ENCODE measurements around the gene CACNA1E. TPM values are rescaled to one million over a fixed set of nuclear protein-coding genes. Genes with fewer than 3 reads are reported as not detected.

Gene CACNA1E
- total and polyA plus RNA-seq, 10 donors, result 0.02 to 6.1 (median 1.2) TPM

DNA sequence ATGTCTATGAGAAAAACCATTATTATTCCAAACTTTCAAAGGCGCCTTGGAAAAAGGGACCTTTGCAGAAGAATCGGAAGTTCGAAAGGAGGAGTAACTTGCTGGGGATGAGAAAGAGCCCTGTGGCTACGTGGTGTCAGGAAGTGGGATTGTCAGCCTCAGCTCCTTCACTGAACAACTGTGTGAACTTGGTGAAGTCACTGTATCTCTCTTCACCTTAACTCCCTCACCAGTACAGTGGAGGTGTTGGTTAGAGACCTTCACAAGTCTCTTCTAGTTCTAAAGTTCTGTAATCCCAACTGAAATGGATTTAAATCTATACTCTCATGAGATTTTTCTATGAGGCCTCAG lies 285.6 kb downstream of the CACNA1E start:
- 77 to 87% (median 80%) methylated on average over 4 of the region's 4 CpGs for WGBS, 5 donors
- Histone ChIP-seq H3K4me1 (no peaks in the 10 kb centered on the region), H3K27me3 (replicated peaks in 1 of 7) (no peaks in the 10 kb centered on the region), H3K27ac (no peak overlapping the region), H3K36me3 (no peaks in the 10 kb centered on the region), H3K4me3 (no peak overlapping the region), H3K9me3 (no peaks in the 10 kb centered on the region)
- intact Hi-C loops (cut with DNase I; ENCODE audit: low total_unique reads), result no loop called here
- TF ChIP-seq POLR2AphosphoS5 (IDR thresholded peaks at IDR 0.05) (no peak), POLR2A (IDR thresholded peaks at IDR 0.05) (no peak)
- TF ChIP-seq, protein P1, sequence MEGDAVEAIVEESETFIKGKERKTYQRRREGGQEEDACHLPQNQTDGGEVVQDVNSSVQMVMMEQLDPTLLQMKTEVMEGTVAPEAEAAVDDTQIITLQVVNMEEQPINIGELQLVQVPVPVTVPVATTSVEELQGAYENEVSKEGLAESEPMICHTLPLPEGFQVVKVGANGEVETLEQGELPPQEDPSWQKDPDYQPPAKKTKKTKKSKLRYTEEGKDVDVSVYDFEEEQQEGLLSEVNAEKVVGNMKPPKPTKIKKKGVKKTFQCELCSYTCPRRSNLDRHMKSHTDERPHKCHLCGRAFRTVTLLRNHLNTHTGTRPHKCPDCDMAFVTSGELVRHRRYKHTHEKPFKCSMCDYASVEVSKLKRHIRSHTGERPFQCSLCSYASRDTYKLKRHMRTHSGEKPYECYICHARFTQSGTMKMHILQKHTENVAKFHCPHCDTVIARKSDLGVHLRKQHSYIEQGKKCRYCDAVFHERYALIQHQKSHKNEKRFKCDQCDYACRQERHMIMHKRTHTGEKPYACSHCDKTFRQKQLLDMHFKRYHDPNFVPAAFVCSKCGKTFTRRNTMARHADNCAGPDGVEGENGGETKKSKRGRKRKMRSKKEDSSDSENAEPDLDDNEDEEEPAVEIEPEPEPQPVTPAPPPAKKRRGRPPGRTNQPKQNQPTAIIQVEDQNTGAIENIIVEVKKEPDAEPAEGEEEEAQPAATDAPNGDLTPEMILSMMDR (IDR thresholded peaks at IDR 0.05 in 8 of 11, conservative IDR thresholded peaks at IDR 0.05 in 3 of 11), result no peak
- DNase-seq, result no peak

GRCh38 chr1:181769846-181770245 lies 286.5 kb downstream of the CACNA1E start:
- TF ChIP-seq, protein P1 (IDR thresholded peaks at IDR 0.05 in 8 of 11, conservative IDR thresholded peaks at IDR 0.05 in 3 of 11), result no peak
- no peak for TF ChIP-seq POLR2A (IDR thresholded peaks at IDR 0.05)
- no peak for TF ChIP-seq POLR2AphosphoS5 (IDR thresholded peaks at IDR 0.05)
- Histone ChIP-seq H3K27me3 (replicated peaks in 1 of 7) (no peaks in the 10 kb centered on the region), H3K4me3 (no peak overlapping the region), H3K36me3 (no peaks in the 10 kb centered on the region), H3K4me1 (no peaks in the 10 kb centered on the region), H3K27ac (no peak overlapping the region), H3K9me3 (no peaks in the 10 kb centered on the region)
- no peak for DNase-seq
- intact Hi-C loops (cut with DNase I; ENCODE audit: low total_unique reads), result no loop called here

DNA sequence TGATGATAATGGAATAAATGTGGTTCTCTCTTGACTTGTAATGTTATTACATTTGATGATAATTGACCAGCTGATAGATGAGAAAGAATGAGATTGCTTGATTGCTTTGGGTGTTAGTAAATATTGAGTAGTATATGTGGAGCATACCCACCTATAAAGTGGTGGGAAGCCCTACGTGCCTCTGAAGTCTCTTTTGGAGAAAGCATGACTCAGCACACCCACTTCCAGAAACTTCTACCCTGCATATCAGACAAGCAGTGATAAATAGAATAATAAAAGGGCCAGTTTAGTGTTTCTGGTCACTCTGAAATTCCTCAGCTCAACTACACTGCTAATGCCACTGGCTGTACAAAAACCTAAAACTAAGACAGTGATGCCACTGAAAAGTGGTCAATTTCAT lies 289.4 kb downstream of the CACNA1E start:
- DNase-seq, result no peak
- Histone ChIP-seq H3K27ac (no peak overlapping the region), H3K4me3 (no peak overlapping the region), H3K9me3 (no peaks in the 10 kb centered on the region), H3K4me1 (no peaks in the 10 kb centered on the region), H3K27me3 (replicated peaks in 1 of 7) (no peaks in the 10 kb centered on the region), H3K36me3 (no peaks in the 10 kb centered on the region)
- TF ChIP-seq POLR2AphosphoS5 (IDR thresholded peaks at IDR 0.05), result no peak
- TF ChIP-seq POLR2A (IDR thresholded peaks at IDR 0.05), result no peak
- TF ChIP-seq, protein P1 (IDR thresholded peaks at IDR 0.05 in 8 of 11, conservative IDR thresholded peaks at IDR 0.05 in 3 of 11), result no peak
- WGBS, 5 donors, result 42 to 63% (median 57%) methylated on average over 1 of the region's 1 CpG
- intact Hi-C loops (cut with DNase I; ENCODE audit: low total_unique reads), result no loop called here

DNA sequence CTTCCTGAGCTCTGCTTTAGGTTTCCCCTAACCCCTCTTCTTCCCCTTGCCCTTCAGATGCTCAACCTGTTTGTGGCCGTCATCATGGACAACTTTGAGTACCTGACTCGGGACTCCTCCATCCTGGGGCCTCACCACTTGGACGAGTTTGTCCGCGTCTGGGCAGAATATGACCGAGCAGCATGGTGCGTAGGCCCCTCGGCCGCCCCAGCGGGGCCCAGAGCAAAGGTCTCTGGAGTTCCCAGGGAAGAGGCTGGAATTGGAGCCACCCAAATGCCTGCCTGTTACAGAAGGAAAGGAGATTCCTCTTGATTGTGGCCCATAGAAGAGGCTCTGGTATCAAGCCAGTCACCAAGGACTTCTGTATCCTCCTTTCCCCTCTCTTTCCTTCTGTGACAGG lies 292.7 kb downstream of the CACNA1E start:
- Histone ChIP-seq H3K4me1 (no peaks in the 10 kb centered on the region), H3K4me3 (no peak overlapping the region), H3K36me3 (no peaks in the 10 kb centered on the region), H3K9me3 (no peaks in the 10 kb centered on the region), H3K27me3 (replicated peaks in 1 of 7) (peaks cover 0 to 8% (median 0%) of the 10 kb centered on the region in 7 donors), H3K27ac (no peak overlapping the region)
- intact Hi-C loops (cut with DNase I; ENCODE audit: low total_unique reads), result no loop called here
- no peak for TF ChIP-seq POLR2A (IDR thresholded peaks at IDR 0.05)
- no peak for DNase-seq
- 88 to 94% (median 88%) methylated on average over 10 of the region's 10 CpGs for WGBS, 5 donors

- TF ChIP-seq POLR2A (IDR thresholded peaks at IDR 0.05), result no peak
- TF ChIP-seq, protein P1 (IDR thresholded peaks at IDR 0.05 in 8 of 11, conservative IDR thresholded peaks at IDR 0.05 in 3 of 11), result no peak
- no peak for TF ChIP-seq POLR2AphosphoS5 (IDR thresholded peaks at IDR 0.05)
These were observed 294.0 kb downstream of the CACNA1E start for GRCh38 chr1:181777286-181777685.

More at GRCh38 chr1:181777286-181777685, 294.0 kb downstream of the CACNA1E start:
- Histone ChIP-seq H3K36me3 (no peaks in the 10 kb centered on the region), H3K9me3 (no peaks in the 10 kb centered on the region), H3K4me1 (no peaks in the 10 kb centered on the region), H3K4me3 (no peak overlapping the region), H3K27me3 (replicated peaks in 1 of 7) (peaks cover 0 to 8% (median 0%) of the 10 kb centered on the region in 7 donors), H3K27ac (no peak overlapping the region)
- intact Hi-C loops (cut with DNase I; ENCODE audit: low total_unique reads), result no loop called here
- 78 to 92% (median 81%) methylated on average over 2 of the region's 2 CpGs for WGBS, 5 donors
- no peak for DNase-seq

Measured in spleen (tissue), 11 donors.